ENCODE results near the gene ALDH3A1.

Gene ALDH3A1

GRCh38 chr17:19756546-19756945 is 8.4 kb upstream of the ALDH3A1 start:
- no peak overlapping the region for H3K4me3 ChIP-seq (IDR thresholded peaks at IDR 0.05; ENCODE audit: insufficient read depth, low read depth, low read length)
- no peak overlapping the region for H3K27ac ChIP-seq
- no peaks in the 10 kb centered on the region for H3K4me1 ChIP-seq (ENCODE audit: low read depth, poor library complexity, severe bottlenecking)
- no peaks in the 10 kb centered on the region for H3K27me3 ChIP-seq (ENCODE audit: insufficient read depth, low read depth)
- H3K4me2 ChIP-seq, result no peak overlapping the region
- no peak for TF ChIP-seq CTCF (conservative IDR thresholded peaks at IDR 0.05; ENCODE audit: low read depth, low read length)
- no peaks in the 10 kb centered on the region for H3K36me3 ChIP-seq (ENCODE audit: insufficient read depth)
- no peaks in the 10 kb centered on the region for H4K20me1 ChIP-seq (ENCODE audit: insufficient read depth)
- no peak overlapping the region for H3K9ac ChIP-seq
- no peak overlapping the region for H2AFZ ChIP-seq (ENCODE audit: low read depth)
- no peaks in the 10 kb centered on the region for H3K79me2 ChIP-seq (ENCODE audit: insufficient read depth, low read depth)

GRCh38 chr17:19755821-19756510 is 7.9 kb upstream of the ALDH3A1 start:
- Histone ChIP-seq H3K4me1 (ENCODE audit: low read depth, poor library complexity, severe bottlenecking) (no peaks in the 10 kb centered on the region), H3K4me3 (IDR thresholded peaks at IDR 0.05; ENCODE audit: insufficient read depth, low read depth, low read length) (no peak overlapping the region), H3K36me3 (ENCODE audit: insufficient read depth) (no peaks in the 10 kb centered on the region), H3K27ac (no peak overlapping the region), H3K27me3 (ENCODE audit: insufficient read depth, low read depth) (no peaks in the 10 kb centered on the region), H4K20me1 (ENCODE audit: insufficient read depth) (no peaks in the 10 kb centered on the region), H3K79me2 (ENCODE audit: insufficient read depth, low read depth) (no peaks in the 10 kb centered on the region), H3K9ac (no peak overlapping the region), H3K4me2 (no peak overlapping the region), H2AFZ (ENCODE audit: low read depth) (no peak overlapping the region)
- no peak for TF ChIP-seq CTCF (conservative IDR thresholded peaks at IDR 0.05; ENCODE audit: low read depth, low read length)

GRCh38 chr17:19755392-19755791 is 7.3 kb upstream of the ALDH3A1 start:
- Histone ChIP-seq H3K9ac (no peak overlapping the region), H3K27me3 (ENCODE audit: insufficient read depth, low read depth) (no peaks in the 10 kb centered on the region), H3K4me3 (IDR thresholded peaks at IDR 0.05; ENCODE audit: insufficient read depth, low read depth, low read length) (no peak overlapping the region), H3K4me2 (no peak overlapping the region), H3K79me2 (ENCODE audit: insufficient read depth, low read depth) (no peaks in the 10 kb centered on the region), H3K36me3 (ENCODE audit: insufficient read depth) (no peaks in the 10 kb centered on the region), H3K4me1 (ENCODE audit: low read depth, poor library complexity, severe bottlenecking) (no peaks in the 10 kb centered on the region), H3K27ac (no peak overlapping the region), H2AFZ (ENCODE audit: low read depth) (no peak overlapping the region), H4K20me1 (ENCODE audit: insufficient read depth) (no peaks in the 10 kb centered on the region)
- no peak for TF ChIP-seq CTCF (conservative IDR thresholded peaks at IDR 0.05; ENCODE audit: low read depth, low read length)

- Histone ChIP-seq H3K79me2 (ENCODE audit: insufficient read depth, low read depth) (no peaks in the 10 kb centered on the region), H3K4me2 (no peak overlapping the region), H4K20me1 (ENCODE audit: insufficient read depth) (no peaks in the 10 kb centered on the region), H3K4me1 (ENCODE audit: low read depth, poor library complexity, severe bottlenecking) (no peaks in the 10 kb centered on the region), H3K36me3 (ENCODE audit: insufficient read depth) (no peaks in the 10 kb centered on the region), H3K27ac (no peak overlapping the region), H3K4me3 (IDR thresholded peaks at IDR 0.05; ENCODE audit: insufficient read depth, low read depth, low read length) (no peak overlapping the region), H2AFZ (ENCODE audit: low read depth) (no peak overlapping the region), H3K9ac (no peak overlapping the region), H3K27me3 (ENCODE audit: insufficient read depth, low read depth) (no peaks in the 10 kb centered on the region)
- TF ChIP-seq CTCF (conservative IDR thresholded peaks at IDR 0.05; ENCODE audit: low read depth, low read length), result no peak
These were observed 5.8 kb upstream of the ALDH3A1 start for GRCh38 chr17:19753661-19754463.
